Fibroblast of lung (primary cell): ENCODE results near the gene APPL1.

Source experiments
- EZH2 ChIP-seq: IDR thresholded peaks from 2 replicates; pipeline ENCODE4 v1.5.1; 2012; ENCODE audit warnings: low read length, control low read depth, mild to moderate bottlenecking; ENCODE audit errors: missing control alignments
- TF ChIP-seq, protein P1 (sequence below), 2 donors: IDR thresholded peaks in 1 of 2; conservative IDR thresholded peaks in 1 of 2; 1 replicate in 1 of 2; 2 replicates in 1 of 2; pipeline ENCODE4 v1.5.1; 2011 to 2012; ENCODE audit warnings: low read length in 2 of 2, control low read depth in 1 of 2, inconsistent platforms in 1 of 2, low read depth in 1 of 2, mild to moderate bottlenecking in 1 of 2

GRCh38 chr3:57257678-57258077 lies 30.1 kb downstream of the APPL1 start:
- TF ChIP-seq, protein P1, sequence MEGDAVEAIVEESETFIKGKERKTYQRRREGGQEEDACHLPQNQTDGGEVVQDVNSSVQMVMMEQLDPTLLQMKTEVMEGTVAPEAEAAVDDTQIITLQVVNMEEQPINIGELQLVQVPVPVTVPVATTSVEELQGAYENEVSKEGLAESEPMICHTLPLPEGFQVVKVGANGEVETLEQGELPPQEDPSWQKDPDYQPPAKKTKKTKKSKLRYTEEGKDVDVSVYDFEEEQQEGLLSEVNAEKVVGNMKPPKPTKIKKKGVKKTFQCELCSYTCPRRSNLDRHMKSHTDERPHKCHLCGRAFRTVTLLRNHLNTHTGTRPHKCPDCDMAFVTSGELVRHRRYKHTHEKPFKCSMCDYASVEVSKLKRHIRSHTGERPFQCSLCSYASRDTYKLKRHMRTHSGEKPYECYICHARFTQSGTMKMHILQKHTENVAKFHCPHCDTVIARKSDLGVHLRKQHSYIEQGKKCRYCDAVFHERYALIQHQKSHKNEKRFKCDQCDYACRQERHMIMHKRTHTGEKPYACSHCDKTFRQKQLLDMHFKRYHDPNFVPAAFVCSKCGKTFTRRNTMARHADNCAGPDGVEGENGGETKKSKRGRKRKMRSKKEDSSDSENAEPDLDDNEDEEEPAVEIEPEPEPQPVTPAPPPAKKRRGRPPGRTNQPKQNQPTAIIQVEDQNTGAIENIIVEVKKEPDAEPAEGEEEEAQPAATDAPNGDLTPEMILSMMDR (conservative IDR thresholded peaks at IDR 0.05 in 1 of 2, IDR thresholded peaks at IDR 0.05 in 1 of 2; ENCODE audit: low read depth in 1 of 2, low read length in 2 of 2) = no peak
- no peak for TF ChIP-seq EZH2
